Measurements from ENCODE around the gene B3GNT4. TPM values are rescaled to one million over a fixed set of nuclear protein-coding genes. Genes with fewer than 3 reads are reported as not detected.
A peak's percentile ranks its signal among the peaks of the same experiment; 100 is the strongest.
"Not testable (repeated sequence)": the region's sequence is repeated elsewhere in the genome, so short reads cannot be mapped to it uniquely, and the experiment has no call there.

Gene B3GNT4
- 0.05 and 0.21 TPM in 2 replicates for total RNA-seq (2014; rRNA removed; shearing (Covaris generic))
- polyA plus RNA-seq (2015; cell fraction: cytosol; rRNA removed): 0.10 and 0.14 TPM in 2 replicates
- 0.09 and 0.51 TPM in 2 replicates for polyA plus RNA-seq (2015; cell fraction: nucleus; rRNA removed)

DNA sequence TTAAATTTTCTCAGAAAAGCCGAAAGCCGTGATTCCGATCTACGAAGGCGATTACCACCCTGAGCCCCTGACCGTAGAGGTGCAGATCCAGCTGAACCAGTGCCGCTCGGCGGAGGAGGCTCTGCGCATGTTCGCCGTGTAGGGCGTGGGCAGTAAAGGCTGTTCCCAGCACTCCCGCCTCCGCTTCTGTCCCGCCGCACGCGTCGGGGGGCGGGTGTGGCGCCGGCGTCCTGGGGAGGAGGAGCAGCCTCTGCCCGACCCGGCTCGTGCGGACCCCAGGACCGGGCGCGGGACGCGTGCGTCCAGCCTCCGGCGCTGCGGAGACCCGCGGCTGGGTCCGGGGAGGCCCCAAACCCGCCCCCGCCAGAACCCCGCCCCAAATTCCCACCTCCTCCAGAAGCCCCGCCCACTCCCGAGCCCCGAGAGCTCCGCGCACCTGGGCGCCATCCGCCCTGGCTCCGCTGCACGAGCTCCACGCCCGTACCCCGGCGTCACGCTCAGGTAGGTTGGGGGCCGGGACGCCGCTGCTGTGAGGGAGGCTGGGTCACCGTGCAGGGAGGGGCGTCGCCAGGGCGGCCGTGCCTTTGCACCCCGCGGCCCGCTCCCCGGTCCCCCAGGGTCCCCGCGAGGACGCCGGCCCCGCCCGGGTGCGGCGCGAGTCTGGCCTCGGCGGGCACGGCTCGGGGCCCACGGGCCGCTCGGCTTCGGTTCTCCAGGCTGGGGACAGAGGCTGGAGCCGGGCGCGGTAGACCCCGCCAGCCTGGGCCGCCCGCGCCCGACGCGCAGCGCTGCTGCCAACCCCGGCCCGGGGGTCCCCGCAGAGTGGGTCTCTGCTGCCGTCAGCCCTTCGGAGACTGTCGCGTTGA, at the start of gene B3GNT4:
B3GNT4 (plus strand) TSS at position 409 of the 866 bp plus-strand sequence. CDS start 910 bp downstream, outside the sequence.
- peak; percentile 66 for DNase-seq (ENCODE audit: low read depth, low spot score)
- in situ Hi-C loops (cut with HindIII; ENCODE audit: low pct_unique_long_range_greater_than_20kb, low sequenced_read_pairs): no loop called here

- in situ Hi-C loops (cut with HindIII; ENCODE audit: low pct_unique_long_range_greater_than_20kb, low sequenced_read_pairs): no loop called here
- DNase-seq (ENCODE audit: low read depth, low spot score): no peak
Observed at GRCh38 chr12:122155705-122156104, 47.8 kb upstream of the B3GNT4 start.

DNA sequence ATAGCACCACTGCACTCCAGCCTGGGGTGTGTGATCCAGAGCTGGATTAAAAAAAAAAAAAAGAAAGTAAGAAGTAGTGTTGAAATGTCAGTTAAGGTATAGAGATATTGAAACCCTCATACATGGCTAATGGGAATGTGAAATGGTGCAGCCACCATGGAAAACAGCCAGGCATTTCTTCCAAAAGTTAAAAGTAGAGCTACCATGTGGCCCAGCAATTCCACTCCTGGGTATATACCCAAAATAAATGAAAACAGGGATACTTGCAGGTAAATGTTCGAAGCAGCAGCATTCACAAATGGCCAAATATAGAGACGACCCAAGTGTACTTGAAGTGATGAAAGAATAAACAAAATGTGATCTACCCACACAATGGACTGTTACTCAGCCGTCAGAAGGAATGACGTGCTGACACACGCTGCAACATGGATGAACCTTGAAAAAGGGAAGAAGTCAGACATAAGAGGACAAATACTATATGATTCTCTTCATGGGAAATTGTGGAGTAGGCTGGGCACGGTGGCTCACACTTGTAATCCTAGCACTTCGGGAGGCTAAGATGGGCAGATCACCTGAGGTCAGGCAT, 44.7 kb upstream of the B3GNT4 start:
- in situ Hi-C loops (cut with HindIII; ENCODE audit: low pct_unique_long_range_greater_than_20kb, low sequenced_read_pairs): no loop called here
- DNase-seq (ENCODE audit: low read depth, low spot score): no peak

- in situ Hi-C loops (cut with HindIII; ENCODE audit: low pct_unique_long_range_greater_than_20kb, low sequenced_read_pairs): no loop called here
- DNase-seq (ENCODE audit: low read depth, low spot score): no peak
Observed at GRCh38 chr12:122159882-122160281, 43.6 kb upstream of the B3GNT4 start.

GRCh38 chr12:122160761-122161160, 42.7 kb upstream of the B3GNT4 start:
- in situ Hi-C loops (cut with HindIII; ENCODE audit: low pct_unique_long_range_greater_than_20kb, low sequenced_read_pairs): no loop called here
- no peak for DNase-seq (ENCODE audit: low read depth, low spot score)

- DNase-seq (ENCODE audit: low read depth, low spot score): no peak
- in situ Hi-C loops (cut with HindIII; ENCODE audit: low pct_unique_long_range_greater_than_20kb, low sequenced_read_pairs): no loop called here
Observed at GRCh38 chr12:122161682-122162081, 41.8 kb upstream of the B3GNT4 start.

- DNase-seq (ENCODE audit: low read depth, low spot score): no peak
- in situ Hi-C loops (cut with HindIII; ENCODE audit: low pct_unique_long_range_greater_than_20kb, low sequenced_read_pairs): no loop called here
Observed at GRCh38 chr12:122162976-122163375, 40.5 kb upstream of the B3GNT4 start.

- DNase-seq (ENCODE audit: low read depth, low spot score): no peak
- in situ Hi-C loops (cut with HindIII; ENCODE audit: low pct_unique_long_range_greater_than_20kb, low sequenced_read_pairs): no loop called here
Observed at GRCh38 chr12:122166422-122167349, 36.8 kb upstream of the B3GNT4 start.

DNA sequence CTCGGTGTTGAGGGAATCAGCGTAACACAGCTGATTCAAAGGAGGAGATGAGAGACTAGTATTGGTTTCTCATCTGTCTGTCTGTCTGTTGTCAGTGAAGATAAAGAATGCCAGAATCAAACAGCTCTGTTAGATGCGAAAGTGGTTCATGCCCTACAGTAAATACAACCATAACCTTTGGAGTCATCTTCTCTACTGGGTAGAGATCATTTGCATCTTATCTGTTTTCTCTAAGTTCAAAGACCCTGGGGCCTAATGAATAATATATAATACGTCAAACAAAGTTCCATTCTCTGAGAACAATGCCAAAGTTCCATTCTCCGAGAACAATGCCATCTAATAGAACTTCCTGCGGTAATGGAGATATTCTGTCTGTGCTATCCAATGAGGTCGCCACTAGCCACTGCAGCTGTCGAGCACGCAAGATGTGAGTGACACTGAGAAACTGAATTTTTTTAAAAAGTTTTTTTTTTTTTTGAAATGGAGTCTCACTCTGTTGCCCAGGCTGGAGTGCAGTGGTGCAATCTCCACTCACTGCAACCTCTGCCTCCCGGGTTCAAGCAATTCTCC, 36.1 kb upstream of the B3GNT4 start:
- in situ Hi-C loops (cut with HindIII; ENCODE audit: low pct_unique_long_range_greater_than_20kb, low sequenced_read_pairs): no loop called here
- DNase-seq (ENCODE audit: low read depth, low spot score): no peak

GRCh38 chr12:122168492-122168891, 35.0 kb upstream of the B3GNT4 start:
- in situ Hi-C loops (cut with HindIII; ENCODE audit: low pct_unique_long_range_greater_than_20kb, low sequenced_read_pairs): no loop called here
- no peak for DNase-seq (ENCODE audit: low read depth, low spot score)

- no peak for DNase-seq (ENCODE audit: low read depth, low spot score)
- in situ Hi-C loops (cut with HindIII; ENCODE audit: low pct_unique_long_range_greater_than_20kb, low sequenced_read_pairs): no loop called here
Observed at GRCh38 chr12:122171399-122171798, 32.1 kb upstream of the B3GNT4 start.

DNA sequence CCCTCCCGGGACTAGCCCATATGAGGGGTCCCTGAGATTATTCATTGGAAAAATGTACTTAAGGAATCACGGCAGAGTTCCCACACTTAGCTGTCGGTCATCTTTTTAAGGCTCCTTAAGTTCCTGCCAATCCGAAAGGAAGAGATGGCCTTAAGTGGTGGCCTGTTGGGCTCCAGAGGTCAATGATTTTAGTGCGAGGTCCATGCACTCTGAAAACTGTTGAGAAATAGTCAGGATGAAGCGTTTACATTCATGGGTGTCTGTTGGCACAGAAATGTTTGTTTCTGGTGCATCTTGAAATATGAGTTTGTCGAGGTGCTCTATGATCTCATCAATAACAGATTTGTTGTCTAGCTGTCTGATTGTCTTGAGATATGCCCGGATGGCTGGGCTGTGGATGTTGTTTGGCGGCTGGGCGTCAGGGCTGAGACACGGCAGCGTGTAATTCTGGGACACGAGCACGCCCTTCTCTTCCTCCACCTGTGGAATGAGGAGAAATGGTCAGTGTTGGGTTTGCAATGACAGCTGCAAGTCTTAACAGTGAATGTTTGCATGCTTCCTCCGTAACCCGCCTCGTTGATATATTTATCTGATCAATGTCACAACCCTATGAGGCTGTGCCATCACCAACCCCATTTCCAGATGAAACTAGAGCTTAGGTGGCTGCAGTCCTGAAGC, 31.1 kb upstream of the B3GNT4 start:
- in situ Hi-C loops (cut with HindIII; ENCODE audit: low pct_unique_long_range_greater_than_20kb, low sequenced_read_pairs): no loop called here
- no peak for DNase-seq (ENCODE audit: low read depth, low spot score)

DNA sequence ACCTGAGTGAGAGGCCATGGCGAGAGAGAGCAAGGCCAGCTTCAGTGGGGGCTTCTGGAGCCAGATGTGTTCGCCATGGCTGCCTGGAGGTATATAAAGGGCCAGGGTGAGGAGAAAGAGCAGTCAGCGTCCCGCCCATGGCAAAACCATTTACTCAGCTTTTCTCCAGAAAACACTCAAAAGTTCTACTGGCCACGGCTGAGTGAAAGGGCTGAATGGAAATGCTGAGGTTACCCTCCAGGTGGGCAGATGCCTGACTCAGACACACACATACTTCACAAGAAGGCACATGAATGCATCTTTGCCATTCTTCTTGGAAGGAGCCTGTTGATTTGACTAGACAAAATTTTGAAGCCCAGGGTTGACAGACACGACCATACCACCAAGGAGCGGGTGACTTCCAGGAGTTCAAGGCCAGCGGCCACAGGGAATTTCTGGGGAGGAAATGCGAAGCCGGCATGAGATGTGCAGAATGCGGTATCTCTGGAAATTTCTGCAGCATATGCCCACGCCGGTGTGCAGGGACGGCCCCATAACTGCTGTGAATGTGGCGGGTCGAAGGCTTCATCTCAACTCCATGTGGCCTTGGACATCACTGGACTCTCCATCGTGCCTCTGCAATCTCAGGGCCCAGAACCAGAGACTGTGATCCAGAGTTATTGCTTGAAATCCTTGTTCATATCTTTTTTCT, 29.2 kb upstream of the B3GNT4 start, which contains the start of gene IL31:
IL31 (minus strand) TSS at position 67 of the 691 bp plus-strand sequence; CDS start at position 18, 49 bp downstream.
- in situ Hi-C loops (cut with HindIII; ENCODE audit: low pct_unique_long_range_greater_than_20kb, low sequenced_read_pairs): no loop called here

DNA sequence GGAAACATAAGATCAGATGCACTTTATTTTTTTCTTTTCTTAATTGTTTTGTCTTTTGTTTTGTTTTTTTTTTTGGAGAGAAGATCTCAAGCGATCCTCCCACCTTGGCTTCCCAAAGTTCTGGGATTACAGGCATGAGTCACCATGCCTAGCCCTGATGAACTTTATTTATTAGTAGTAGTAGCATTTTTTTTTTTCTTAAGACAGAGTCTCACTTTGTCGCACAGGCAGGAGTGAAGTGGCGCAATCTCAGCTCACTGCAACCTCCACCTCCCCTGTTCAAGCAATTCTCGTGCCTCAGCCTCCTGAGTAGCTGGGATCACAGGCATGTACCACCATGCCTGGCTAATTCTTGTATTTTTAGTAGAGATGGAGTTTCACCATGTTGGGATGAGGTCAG, 27.0 kb upstream of the B3GNT4 start:
- DNase-seq (ENCODE audit: low read depth, low spot score); in situ Hi-C loops (cut with HindIII; ENCODE audit: low pct_unique_long_range_greater_than_20kb, low sequenced_read_pairs): not testable (repeated sequence)

More for the DNA sequence above, 29.2 kb upstream of the B3GNT4 start, which contains the start of gene IL31:
- DNase-seq (ENCODE audit: low read depth, low spot score): no peak

GRCh38 chr12:122182887-122183587, 20.5 kb upstream of the B3GNT4 start, which contains the start of gene LRRC43:
Gene LRRC43, plus strand, starts transcription at chr12:122183123. Its CDS starts 22 bp downstream, at chr12:122183145.
- DNase-seq (ENCODE audit: low read depth, low spot score): no peak
- in situ Hi-C loops (cut with HindIII; ENCODE audit: low pct_unique_long_range_greater_than_20kb, low sequenced_read_pairs): no loop called here

GRCh38 chr12:122183588-122183940, 19.9 kb upstream of the B3GNT4 start:
- in situ Hi-C loops (cut with HindIII; ENCODE audit: low pct_unique_long_range_greater_than_20kb, low sequenced_read_pairs): no loop called here
- no peak for DNase-seq (ENCODE audit: low read depth, low spot score)
